Activated CD8-positive, alpha-beta memory T cell treated with anti-CD3 and anti-CD28 coated beads, Interleukin-2, amount 50 U/mL, for 1 hour (primary cell): ENCODE data around the gene EGF.
"Not testable (repeated sequence)": the region's sequence is repeated elsewhere in the genome, so short reads cannot be mapped to it uniquely, and the experiment has no call there.

Source experiments
- DNase-seq: peaks from one replicate; pipeline ENCODE4 v3.0.0-alpha.2; 2020; ENCODE audit errors: extremely low read depth

Gene EGF

DNA sequence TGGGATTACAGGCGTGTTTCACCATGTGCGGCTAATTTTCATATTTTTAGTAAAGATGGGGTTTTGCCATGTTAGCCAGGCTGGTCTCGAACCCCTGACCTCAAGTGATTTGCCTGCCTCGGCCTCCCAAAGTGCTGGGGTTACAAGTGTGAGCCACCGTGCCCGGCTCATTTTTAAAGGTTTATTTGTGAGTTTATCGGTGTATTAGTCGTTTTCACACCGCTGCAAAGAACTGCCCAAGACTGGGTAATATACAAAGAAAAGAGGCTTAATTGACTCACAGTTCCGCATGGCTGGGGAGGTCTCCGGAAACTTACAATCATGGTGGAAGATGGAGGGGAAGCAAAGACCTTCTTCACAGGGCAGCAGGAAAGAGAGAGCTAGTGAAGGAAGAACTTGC lies 126.5 kb downstream of the EGF start:
- DNase-seq, result not testable (repeated sequence)

DNA sequence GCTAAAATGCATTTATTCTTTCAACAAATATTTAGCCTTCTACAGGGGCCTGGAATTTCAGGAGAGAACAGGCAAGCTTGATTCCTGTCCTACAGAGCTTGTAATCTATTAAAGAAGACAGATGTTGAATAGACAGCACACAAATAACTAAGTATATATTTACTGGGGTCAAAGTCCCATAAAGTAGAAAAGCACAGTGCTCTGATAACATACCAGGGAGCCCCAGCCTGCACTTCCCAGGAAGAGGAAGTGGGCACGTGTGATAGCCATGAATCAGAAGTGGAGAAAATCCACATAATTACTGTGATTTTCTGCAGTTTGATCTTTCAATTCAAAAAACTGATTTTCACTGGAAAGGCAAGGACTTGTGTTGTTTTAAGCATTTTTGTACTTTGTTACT lies 129.1 kb downstream of the EGF start:
- no peak for DNase-seq

DNA sequence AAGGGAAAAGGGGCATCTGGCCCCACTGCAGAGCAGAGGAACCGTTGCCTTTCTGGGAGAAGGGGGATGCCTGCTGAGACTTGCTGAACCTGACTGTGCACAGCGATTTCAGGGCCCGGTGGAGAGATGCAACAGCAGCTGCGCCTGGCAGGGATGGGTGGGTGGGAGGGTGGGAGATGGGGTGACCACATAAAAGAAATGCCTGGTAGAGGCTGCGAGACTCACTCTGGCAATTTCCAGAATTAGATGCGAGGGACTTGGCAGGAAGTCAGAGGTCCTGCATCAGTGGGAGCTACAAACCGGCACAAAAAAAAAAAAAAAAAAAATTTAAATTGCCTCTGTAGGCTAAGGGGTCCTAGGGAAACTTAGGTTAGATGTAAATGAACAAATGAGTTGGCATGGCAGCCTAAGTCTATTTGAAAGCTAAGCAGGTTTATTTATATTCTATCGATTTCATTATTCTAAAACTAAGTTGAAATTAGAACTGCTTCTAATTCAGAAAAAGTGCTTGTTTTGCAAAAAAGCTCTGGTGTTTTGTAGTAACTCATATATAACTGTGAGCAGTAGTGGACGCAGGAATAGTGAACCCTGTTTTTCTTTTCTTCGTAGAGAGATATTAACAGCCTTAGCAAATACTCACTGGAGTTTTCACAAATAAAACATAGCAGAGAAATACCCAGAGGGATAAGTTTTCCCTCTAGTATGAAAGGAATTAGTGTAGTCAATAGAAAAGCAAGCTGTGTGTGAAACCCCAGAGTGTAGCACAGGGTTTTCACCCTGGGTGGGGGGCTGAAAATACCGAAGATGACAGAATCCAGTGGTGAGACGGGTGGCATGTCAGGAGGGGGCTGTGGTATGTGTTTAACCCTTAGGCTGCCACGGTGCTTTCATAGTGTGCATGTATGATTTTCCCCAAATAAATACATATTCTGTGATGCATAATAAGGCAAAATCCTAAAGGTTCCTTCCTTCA lies 130.1 kb downstream of the EGF start:
- DNase-seq, result no peak

GRCh38 chr4:110046588-110047049 lies 133.9 kb downstream of the EGF start:
- no peak for DNase-seq

GRCh38 chr4:110049951-110050925 lies 137.6 kb downstream of the EGF start:
- DNase-seq, result peak; percentile 5

- no peak for DNase-seq
Measured at GRCh38 chr4:110055158-110055768, 142.6 kb downstream of the EGF start.

GRCh38 chr4:110058677-110059076 lies 146.0 kb downstream of the EGF start:
- no peak for DNase-seq

DNA sequence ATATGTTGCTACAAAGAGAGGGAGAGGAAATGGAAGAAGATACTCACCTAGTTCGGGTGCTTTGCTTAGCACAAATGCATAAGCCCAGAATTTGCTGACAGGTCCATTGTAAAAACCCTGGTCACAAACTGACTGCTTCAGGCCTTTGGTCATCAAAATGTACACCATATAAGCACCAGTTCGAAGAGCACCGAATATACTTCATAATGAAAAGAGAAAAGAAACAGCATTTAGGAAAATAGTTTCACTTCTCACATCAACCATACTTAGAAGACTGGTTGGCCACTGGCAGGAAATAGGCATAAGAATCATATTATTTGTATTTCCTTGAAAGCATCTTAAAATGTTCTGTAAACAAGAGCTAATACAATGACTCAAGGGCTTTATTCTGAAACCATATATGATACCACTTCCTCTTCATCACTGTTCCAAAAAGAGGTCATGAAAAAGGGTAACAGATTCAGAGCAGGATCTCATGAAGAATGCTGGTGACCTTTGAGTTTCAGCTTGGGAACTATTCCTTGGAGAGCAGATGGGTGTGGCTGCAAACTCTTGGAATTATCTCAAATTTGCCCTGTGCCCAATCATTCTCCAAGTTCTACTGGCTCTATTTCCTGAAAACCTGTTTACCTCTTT lies 147.0 kb downstream of the EGF start:
- no peak for DNase-seq

- no peak for DNase-seq
Measured at GRCh38 chr4:110061076-110061475, 148.4 kb downstream of the EGF start.
